ENCODE results near the gene CDC73.

- TF ChIP-seq TARDBP (IDR thresholded peaks at IDR 0.05), result no peak
- TF ChIP-seq FOXA1 (IDR thresholded peaks at IDR 0.05), result no peak
- TF ChIP-seq LEF1 (IDR thresholded peaks at IDR 0.05; ENCODE audit: borderline replicate concordance), result no peak
- no peak for TF ChIP-seq BHLHE40 (IDR thresholded peaks at IDR 0.05; ENCODE audit: borderline replicate concordance)
- TF ChIP-seq FOXM1 (IDR thresholded peaks at IDR 0.05; ENCODE audit: borderline replicate concordance), result no peak
- TF ChIP-seq SUZ12 (IDR thresholded peaks at IDR 0.05), result no peak
- no peak for TF ChIP-seq FOXK2 (IDR thresholded peaks at IDR 0.05)
- no peak for TF ChIP-seq PKNOX1 (IDR thresholded peaks at IDR 0.05)
- no peak for TF ChIP-seq ELF4 (IDR thresholded peaks at IDR 0.05)
Measured at GRCh38 chr1:193299038-193299437, 177.2 kb downstream of the CDC73 start.

Measured in HEK293T (cell line).